H1 (cell line): ENCODE results near the gene LIPM. TPM values are rescaled to one million over a fixed set of nuclear protein-coding genes. Genes with fewer than 3 reads are reported as not detected.

Experiments
- CTCF ChIA-PET: fragments of 300-600 bp; sonication (Branson Sonifier 250); formaldehyde crosslinking; loops from one replicate; lab custom pipeline; 2021; ENCODE audit not compliant: partially characterized antibody; lab: Charles Lee
- POLR2A ChIA-PET: fragments of 300-600 bp; sonication (Branson Sonifier 250); formaldehyde crosslinking; loops from one replicate; lab custom pipeline; 2021; ENCODE audit warnings: inconsistent platforms; ENCODE audit not compliant: partially characterized antibody; lab: Charles Lee
- DNase-seq, 2 experiments: peaks; one replicate each; pipeline versions ENCODE4 v3.0.0 to v3.0.0-alpha.2; 2010 to 2022; ENCODE audit warnings: low spot score in 2 of 2, low read depth in 1 of 2, mixed read lengths in 1 of 2
- FAIRE-seq: peaks from 2 replicates; lab custom pipeline; 2011; peaks lifted over from hg19 to GRCh38; lab: Jason Lieb, UNC
- H2AFZ ChIP-seq: 2 replicates; pipeline ENCODE4 v1.8.1; 2012; ENCODE audit warnings: low read length, inconsistent platforms
- H2AK5ac ChIP-seq: 2 replicates; pipeline ENCODE4 v1.6.1; 2013; ENCODE audit warnings: low read depth, low read length
- H2BK120ac ChIP-seq: replicated peaks from 2 replicates; pipeline ENCODE3; 2013; ENCODE audit warnings: low read depth, low read length, inconsistent platforms
- H2BK12ac ChIP-seq: 2 replicates; pipeline ENCODE4 v1.6.1; 2013; ENCODE audit warnings: low read depth, low read length
- H2BK15ac ChIP-seq: 2 replicates; pipeline ENCODE4 v1.6.1; 2013; ENCODE audit warnings: low read length
- H2BK20ac ChIP-seq: 2 replicates; pipeline ENCODE4 v1.6.1; 2013; ENCODE audit warnings: low read length
- H2BK5ac ChIP-seq: 2 replicates; pipeline ENCODE4 v1.6.1; 2013; ENCODE audit warnings: low read depth, low read length
- H3K14ac ChIP-seq: 2 replicates; pipeline ENCODE4 v1.6.1; 2013; ENCODE audit warnings: inconsistent platforms; ENCODE audit not compliant: insufficient read length
- H3K18ac ChIP-seq: 2 replicates; pipeline ENCODE4 v1.6.1; 2013; ENCODE audit warnings: low read length; ENCODE audit errors: extremely low read depth
- H3K23ac ChIP-seq: 2 replicates; pipeline ENCODE4 v1.6.1; 2013; ENCODE audit warnings: inconsistent platforms; ENCODE audit not compliant: insufficient read length
- H3K23me2 ChIP-seq: 2 replicates; pipeline ENCODE4 v1.6.1; 2013; ENCODE audit warnings: low read depth, low read length
- H3K27ac ChIP-seq: 2 replicates; pipeline ENCODE4 v1.6.1; 2011; ENCODE audit warnings: low read depth, low read length, inconsistent platforms
- H3K27me3 ChIP-seq, 4 experiments: replicated peaks in 1 of 4; 1 replicate in 1 of 4; 2 replicates in 3 of 4; pipeline versions ENCODE4 v1.6.1 to v1.8.1; 2011 to 2013; ENCODE audit warnings: low read length in 3 of 4, mild to moderate bottlenecking in 3 of 4, inconsistent platforms in 2 of 4, mixed read lengths in 2 of 4, moderate library complexity in 1 of 4; ENCODE audit not compliant: control insufficient read depth in 3 of 4, insufficient read depth in 3 of 4; ENCODE audit errors: extremely low read depth in 1 of 4
- H3K36me3 ChIP-seq, 4 experiments: 2 replicates each; pipeline versions ENCODE4 v1.6.1 to v1.8.1; 2011 to 2013; ENCODE audit warnings: mild to moderate bottlenecking in 4 of 4, low read length in 3 of 4, moderate library complexity in 2 of 4, control low read depth in 1 of 4, inconsistent platforms in 1 of 4; ENCODE audit not compliant: insufficient read depth in 4 of 4, control insufficient read depth in 2 of 4
- H3K4ac ChIP-seq: replicated peaks from 2 replicates; pipeline ENCODE3; 2013; ENCODE audit warnings: low read length, low read depth, mixed read lengths, inconsistent platforms; ENCODE audit not compliant: insufficient read length
- H3K4me1 ChIP-seq, 4 experiments: replicated peaks in 1 of 4; 1 replicate in 1 of 4; 2 replicates in 3 of 4; pipeline versions ENCODE4 v1.6.1 to v1.8.1; 2011 to 2013; ENCODE audit warnings: low read length in 3 of 4, inconsistent platforms in 2 of 4, mixed read lengths in 1 of 4; ENCODE audit not compliant: insufficient read depth in 4 of 4, control insufficient read depth in 3 of 4
- H3K4me2 ChIP-seq, 2 experiments: 2 replicates each; pipeline versions ENCODE4 v1.6.1 to v1.8.1; 2011 to 2013; ENCODE audit warnings: low read depth in 2 of 2, low read length in 2 of 2, control low read depth in 1 of 2, inconsistent platforms in 1 of 2, mild to moderate bottlenecking in 1 of 2; ENCODE audit not compliant: insufficient read depth in 1 of 2
- H3K4me3 ChIP-seq, 4 experiments: fragments of 200-600, 300-600 bp in 1 of 4; sonication (generic), shearing (Covaris generic), sonication (Bioruptor Twin) in 1 of 4; 2 replicates each; pipeline versions ENCODE4 v1.5.1 to v1.8.1; 2011 to 2016; ENCODE audit warnings: low read length in 4 of 4, low read depth in 3 of 4, control low read depth in 2 of 4, inconsistent platforms in 2 of 4, mild to moderate bottlenecking in 2 of 4, mixed read lengths in 1 of 4, moderate library complexity in 1 of 4; ENCODE audit not compliant: insufficient read depth in 2 of 4; ENCODE audit errors: extremely low read depth in 1 of 4
- H3K56ac ChIP-seq: replicated peaks from 2 replicates; pipeline ENCODE3; 2013; ENCODE audit warnings: low read depth, mild to moderate bottlenecking, mixed read lengths, low read length, inconsistent platforms; ENCODE audit not compliant: insufficient read length
- H3K79me1 ChIP-seq: 2 replicates; pipeline ENCODE4 v1.6.1; 2013; ENCODE audit warnings: low read depth, low read length, control low read depth
- H3K79me2 ChIP-seq, 2 experiments: 2 replicates each; pipeline versions ENCODE4 v1.6.1 to v1.8.1; 2012 to 2013; ENCODE audit warnings: low read length in 2 of 2, mild to moderate bottlenecking in 2 of 2, inconsistent platforms in 1 of 2; ENCODE audit not compliant: insufficient read depth in 2 of 2, control insufficient read depth in 1 of 2
- H3K9ac ChIP-seq, 4 experiments: replicated peaks in 1 of 4; 1 replicate in 1 of 4; 2 replicates in 3 of 4; pipeline versions ENCODE4 v1.6.1 to v1.8.1; 2011 to 2013; ENCODE audit warnings: low read depth in 3 of 4, low read length in 3 of 4, control low read depth in 2 of 4, mild to moderate bottlenecking in 2 of 4, moderate library complexity in 2 of 4, inconsistent platforms in 1 of 4; ENCODE audit errors: extremely low read depth in 1 of 4
- H3K9me3 ChIP-seq, 2 experiments: 2 replicates each; pipeline versions ENCODE4 v1.6.1 to v1.8.1; 2012 to 2013; ENCODE audit warnings: mild to moderate bottlenecking in 2 of 2, moderate library complexity in 2 of 2, control low read depth in 1 of 2, inconsistent platforms in 1 of 2, low read depth in 1 of 2, low read length in 1 of 2, mixed read lengths in 1 of 2; ENCODE audit not compliant: insufficient read depth in 2 of 2
- H4K20me1 ChIP-seq, 2 experiments: replicated peaks in 1 of 2; 2 replicates each; pipeline versions ENCODE3 to v1.8.1; 2011 to 2013; ENCODE audit warnings: inconsistent platforms in 2 of 2, low read length in 2 of 2, mild to moderate bottlenecking in 1 of 2; ENCODE audit not compliant: insufficient read depth in 2 of 2, control insufficient read depth in 1 of 2
- H4K5ac ChIP-seq: 2 replicates; pipeline ENCODE4 v1.6.1; 2013; ENCODE audit warnings: low read length, low read depth, mixed read lengths, inconsistent platforms; ENCODE audit not compliant: insufficient read length
- H4K8ac ChIP-seq: 2 replicates; pipeline ENCODE4 v1.8.0; 2013; ENCODE audit warnings: mild to moderate bottlenecking, moderate library complexity, low read length, inconsistent platforms; ENCODE audit not compliant: insufficient read depth; ENCODE audit errors: extremely low read depth
- H4K91ac ChIP-seq: replicated peaks from 2 replicates; pipeline ENCODE3; 2013; ENCODE audit warnings: low read length, mixed read lengths, inconsistent platforms; ENCODE audit not compliant: insufficient read length
- BACH1 ChIP-seq: IDR thresholded peaks from 2 replicates; pipeline ENCODE4 v1.6.1; 2012; ENCODE audit warnings: low read length, improper control_type of control experiment
- BRCA1 ChIP-seq: IDR thresholded peaks from 2 replicates; pipeline ENCODE4 v1.6.1; 2012; ENCODE audit warnings: low read depth, low read length, improper control_type of control experiment
- E2F6 ChIP-seq: IDR thresholded peaks from 2 replicates; pipeline ENCODE4 v1.6.1; 2012; ENCODE audit warnings: inconsistent platforms
- GABPA ChIP-seq: IDR thresholded peaks from 2 replicates; pipeline ENCODE4 v1.6.1; 2011; ENCODE audit warnings: mild to moderate bottlenecking, low read length, moderate library complexity, borderline replicate concordance; ENCODE audit not compliant: insufficient read depth
- GTF2F1 ChIP-seq: IDR thresholded peaks from 2 replicates; pipeline ENCODE4 v1.6.1; 2012; ENCODE audit warnings: low read depth, low read length, improper control_type of control experiment, borderline replicate concordance
- HDAC2 ChIP-seq, 2 experiments: fragments of 300-600 bp in 1 of 2; sonication (generic) in 1 of 2; IDR thresholded peaks; 2 replicates each; pipeline ENCODE4 v1.6.1; 2011 to 2012; ENCODE audit warnings: low read depth in 2 of 2, low read length in 2 of 2, mild to moderate bottlenecking in 2 of 2, moderate library complexity in 2 of 2, borderline replicate concordance in 1 of 2, inconsistent platforms in 1 of 2
- JUN ChIP-seq: IDR thresholded peaks from 2 replicates; pipeline ENCODE4 v1.6.1; 2011; ENCODE audit warnings: low read depth, mild to moderate bottlenecking, improper control_type of control experiment, low read length
- JUND ChIP-seq: IDR thresholded peaks from 2 replicates; pipeline ENCODE4 v1.6.1; 2011; ENCODE audit warnings: mild to moderate bottlenecking, improper control_type of control experiment, low read length
- NANOG ChIP-seq: IDR thresholded peaks from 2 replicates; pipeline ENCODE4 v1.6.1; 2011; ENCODE audit warnings: low read length, low read depth, mild to moderate bottlenecking, inconsistent platforms; ENCODE audit not compliant: insufficient read depth, poor library complexity, severe bottlenecking
- NRF1 ChIP-seq: IDR thresholded peaks from 2 replicates; pipeline ENCODE4 v1.6.1; 2011; ENCODE audit warnings: mild to moderate bottlenecking, low read depth, low read length, improper control_type of control experiment
- POLR2AphosphoS5 ChIP-seq: IDR thresholded peaks from 2 replicates; pipeline ENCODE4 v1.6.1; 2011; ENCODE audit warnings: low read depth, low read length
- RFX5 ChIP-seq: IDR thresholded peaks from 2 replicates; pipeline ENCODE4 v1.6.1; 2011; ENCODE audit warnings: low read depth, low read length, improper control_type of control experiment, borderline replicate concordance
- TEAD4 ChIP-seq: IDR thresholded peaks from 2 replicates; pipeline ENCODE4 v1.6.1; 2012; ENCODE audit warnings: low read depth, low read length, inconsistent platforms, mixed read lengths
- YY1 ChIP-seq: IDR thresholded peaks from 2 replicates; pipeline ENCODE4 v1.6.1; 2011; ENCODE audit warnings: low read depth, mild to moderate bottlenecking, low read length
- WGBS, 2 experiments: shearing (Covaris generic) in 1 of 2; methylation state at CpG; one replicate each; pipeline versions ENCODE4 v1.1.6 to v1.1.7; 2013 to 2015; ENCODE audit warnings: low lambda C conversion rate in 2 of 2, mixed read lengths in 2 of 2, inconsistent platforms in 1 of 2, low coverage in 1 of 2, missing lambda C conversion rate in 1 of 2; ENCODE audit not compliant: insufficient replicate concordance in 2 of 2, insufficient coverage in 1 of 2, insufficient read length in 1 of 2; ENCODE audit errors: extremely low coverage in 1 of 2, missing lambda C conversion rate in 1 of 2; 5-methylcytosine and 5-hydroxymethylcytosine counted together
- polyA plus RNA-seq, 7 experiments: library from polyadenylated mRNA; depleted of rRNA in 3 of 7; stranded (reverse) in 5 of 7; unstranded in 2 of 7; fragments of >200 nt in 5 of 7; fragments of 200-250 nt in 2 of 7; gene quantifications; 1 replicate in 5 of 7; 2 replicates in 1 of 7; 4 replicates in 1 of 7; pipeline versions ENCODE4 v1.2.1 to v1.2.3, GENCODE V29; 2011 to 2013; ENCODE audit warnings: missing spikeins in 2 of 7, mixed read lengths in 2 of 7
- total RNA-seq: library from RNA; stranded (reverse); fragmentation: NEBNext Ultra II Directional; extraction: Animal tissue kit (Norgen Biotek cat#: 25700); gene quantifications from 2 replicates; pipeline ENCODE4 v1.2.1, GENCODE V29; 2021

LIPM gene
- total and polyA plus RNA-seq, 2 of the 8 experiments (the other 6 are each of a cell fraction or from before 2014, with no cell fraction given), result not detected

GRCh38 chr10:88819290-88819689 is 16.8 kb downstream of the LIPM start:
- no peak overlapping the region for H3K27ac ChIP-seq
- ChIA-PET CTCF (interaction anchor here (1.0 to 2.8 kb wide), 5 partner anchors 8 to 116 kb away, joined by 3 to 21 read pairs (median 3); no protein-coding TSS in a partner anchor), POLR2A (no interaction called here)
- no peak overlapping the region for H3K14ac ChIP-seq
- H3K4me2 ChIP-seq, result no peak overlapping the region
- H2BK120ac ChIP-seq, result no peak overlapping the region
- H3K36me3 ChIP-seq, result no peaks in the 10 kb centered on the region
- H3K9me3 ChIP-seq, result no peaks in the 10 kb centered on the region
- no peak overlapping the region for H3K23ac ChIP-seq
- H3K79me1 ChIP-seq, result no peaks in the 10 kb centered on the region
- H3K79me2 ChIP-seq, result no peaks in the 10 kb centered on the region
- no peak overlapping the region for H4K8ac ChIP-seq
- H2AFZ ChIP-seq, result no peak overlapping the region
- no peak overlapping the region for H3K4ac ChIP-seq
- H3K23me2 ChIP-seq, result no peaks in the 10 kb centered on the region
- H2BK12ac ChIP-seq, result no peak overlapping the region
- no peak overlapping the region for H3K9ac ChIP-seq
- FAIRE-seq (no peak), DNase-seq (no peak)
- no peaks in the 10 kb centered on the region for H3K27me3 ChIP-seq
- no peak overlapping the region for H2AK5ac ChIP-seq
- H4K20me1 ChIP-seq, result no peaks in the 10 kb centered on the region
- H2BK20ac ChIP-seq, result no peak overlapping the region
- no peak overlapping the region for H3K56ac ChIP-seq
- no peak overlapping the region for H3K18ac ChIP-seq
- 86% methylated on average over 3 of the region's 3 CpGs; no CpG with 5 or more reads in 1 of the 2 experiments for WGBS, 2 experiments
- no peak overlapping the region for H2BK5ac ChIP-seq
- no peaks in the 10 kb centered on the region for H3K4me1 ChIP-seq
- no peak overlapping the region for H2BK15ac ChIP-seq
- H3K4me3 ChIP-seq, result no peak overlapping the region
- H4K91ac ChIP-seq, result no peak overlapping the region
- H4K5ac ChIP-seq, result no peak overlapping the region
- TF ChIP-seq NANOG (no peak), GTF2F1 (no peak), POLR2AphosphoS5 (no peak), GABPA (no peak), TEAD4 (no peak), BRCA1 (no peak), HDAC2 (IDR thresholded peaks at IDR 0.05; ENCODE audit: borderline replicate concordance in 1 of 2, low read depth in 2 of 2, low read length in 2 of 2) (no peak), JUN (no peak), JUND (no peak), E2F6 (no peak), YY1 (no peak), RFX5 (no peak), BACH1 (no peak), NRF1 (no peak)
